Activated CD4-positive, alpha-beta memory T cell treated with anti-CD3 and anti-CD28 coated beads for 36 hours (primary cell): ENCODE results near the gene PYGO2. TPM values are rescaled to one million over a fixed set of nuclear protein-coding genes. Genes with fewer than 3 reads are reported as not detected.
"Not testable (repeated sequence)": the region's sequence is repeated elsewhere in the genome, so short reads cannot be mapped to it uniquely, and the experiment has no call there.

ENCODE experiments used
- CTCF ChIA-PET: fragments of 350-600 bp; sonication (Branson Sonifier 250); formaldehyde crosslinking; loops from one replicate; lab custom pipeline; 2021; ENCODE audit warnings: antibody characterized with exemption, inconsistent platforms; lab: Charles Lee
- POLR2A ChIA-PET: fragments of 350-600 bp; sonication (Branson Sonifier 250); formaldehyde crosslinking; loops from one replicate; lab custom pipeline; 2021; ENCODE audit warnings: antibody characterized with exemption; lab: Charles Lee
- DNase-seq: peaks from one replicate; pipeline ENCODE4 v3.0.0-alpha.2; 2020
- H3K27ac Mint-ChIP-seq: one replicate; pipeline ENCODE4 v1.8.0; 2021; ENCODE audit warnings: mixed read lengths
- H3K27me3 Mint-ChIP-seq: one replicate; pipeline ENCODE4 v1.8.0; 2021; ENCODE audit warnings: mixed read lengths
- H3K36me3 Mint-ChIP-seq: one replicate; pipeline ENCODE4 v1.8.0; 2021; ENCODE audit warnings: mixed read lengths
- H3K4me1 Mint-ChIP-seq: one replicate; pipeline ENCODE4 v1.8.0; 2021; ENCODE audit warnings: low read depth, mixed read lengths
- H3K4me3 Mint-ChIP-seq: one replicate; pipeline ENCODE4 v1.8.0; 2021; ENCODE audit warnings: mild to moderate bottlenecking, mixed read lengths
- H3K9me3 Mint-ChIP-seq: one replicate; pipeline ENCODE4 v1.8.0; 2021; ENCODE audit warnings: mixed read lengths
- intact Hi-C: fragments of 100-400 bp; cut with micrococcal nuclease; formaldehyde crosslinking; loops from one replicate; pipeline ENCODE4 v1.15.1; 2023
- total RNA-seq, 2 experiments: library from RNA; stranded (reverse); gene quantifications; one replicate each; pipeline ENCODE4 v1.2.3, GENCODE V29; 2021

Gene PYGO2
- total RNA-seq, 2 experiments from 2014 or later: 31.5 to 32.4 TPM

- DNase-seq: no peak
- POLR2A ChIA-PET: no interaction called here
- peaks cover 23% of the 10 kb centered on the region for H3K36me3 Mint-ChIP-seq
- H3K27ac Mint-ChIP-seq: no peak overlapping the region
- H3K4me1 Mint-ChIP-seq: peaks cover 5% of the 10 kb centered on the region
- no peaks in the 10 kb centered on the region for H3K9me3 Mint-ChIP-seq
- H3K27me3 Mint-ChIP-seq: no peaks in the 10 kb centered on the region
- intact Hi-C loops: no loop called here
- CTCF ChIA-PET: interaction anchor here (0.6 to 12.9 kb wide), 3 partner anchors 19 to 73 kb away, joined by 4 to 80 read pairs (median 11); no protein-coding TSS in a partner anchor
- H3K4me3 Mint-ChIP-seq: no peak overlapping the region
Measured at GRCh38 chr1:154978360-154978759, 16.8 kb upstream of the PYGO2 start.

- POLR2A ChIA-PET, H3K4me1 Mint-ChIP-seq, DNase-seq, intact Hi-C loops, H3K27me3 Mint-ChIP-seq, H3K27ac Mint-ChIP-seq, H3K4me3 Mint-ChIP-seq, H3K9me3 Mint-ChIP-seq: not testable (repeated sequence)
- CTCF ChIA-PET: interaction anchor here (0.6 to 12.9 kb wide), 2 partner anchors 20 to 74 kb away, joined by 4 to 80 read pairs; no protein-coding TSS in a partner anchor
- H3K36me3 Mint-ChIP-seq: peaks cover 23% of the 10 kb centered on the region
Measured at GRCh38 chr1:154977762-154978161, 16.2 kb upstream of the PYGO2 start.

- no peak overlapping the region for H3K4me3 Mint-ChIP-seq
- DNase-seq: peak; percentile 73
- POLR2A ChIA-PET: interaction anchor here (1.1 to 3.2 kb wide), 7 partner anchors 8 to 32 kb away, joined by 3 to 27 read pairs (median 4); partner anchors contain the start of genes FLAD1, LENEP and PYGO2
- peaks cover 25% of the 10 kb centered on the region for H3K4me1 Mint-ChIP-seq
- H3K27ac Mint-ChIP-seq: no peak overlapping the region
- H3K27me3 Mint-ChIP-seq: no peaks in the 10 kb centered on the region
- peaks cover 20% of the 10 kb centered on the region for H3K36me3 Mint-ChIP-seq
- CTCF ChIA-PET: interaction anchor here (1.0 to 12.9 kb wide), 5 partner anchors 8 to 76 kb away, joined by 5 to 80 read pairs (median 20); partner anchors contain the start of genes ADAM15, FLAD1 and PYGO2
- H3K9me3 Mint-ChIP-seq: no peaks in the 10 kb centered on the region
- intact Hi-C loops: loop anchor here (2.0 kb wide), 1 partner anchor 109 kb away; no protein-coding TSS in a partner anchor
Measured at GRCh38 chr1:154975409-154976059, 14.0 kb upstream of the PYGO2 start.

- Mint-ChIP-seq H3K9me3 (no peaks in the 10 kb centered on the region), H3K4me3 (no peak overlapping the region), H3K4me1 (peaks cover 25% of the 10 kb centered on the region), H3K36me3 (peaks cover 20% of the 10 kb centered on the region), H3K27me3 (no peaks in the 10 kb centered on the region), H3K27ac (no peak overlapping the region)
- intact Hi-C loops: loop anchor here (1.0 to 2.0 kb wide), 8 partner anchors 8 to 417 kb away; partner anchors contain the start of genes ADAM15, FLAD1, PYGO2 and UBE2Q1
- ChIA-PET POLR2A (interaction anchor here (1.0 to 3.2 kb wide), 12 partner anchors 9 to 415 kb away, joined by 3 to 27 read pairs (median 7); partner anchors contain the start of genes FLAD1, LENEP, PBXIP1 and PMVK), CTCF (interaction anchor here (0.9 to 12.9 kb wide), 9 partner anchors 9 to 98 kb away, joined by 3 to 80 read pairs (median 11); partner anchors contain the start of genes ADAM15, FLAD1 and PYGO2)
- peak; percentile 97 for DNase-seq
Measured at GRCh38 chr1:154974808-154975408, 13.3 kb upstream of the PYGO2 start.

- POLR2A ChIA-PET: interaction anchor here (0.9 to 3.2 kb wide), 13 partner anchors 9 to 414 kb away, joined by 3 to 27 read pairs (median 6); partner anchors contain the start of genes FLAD1, LENEP, PBXIP1 and PMVK
- Mint-ChIP-seq H3K36me3 (peaks cover 17% of the 10 kb centered on the region), H3K9me3 (no peaks in the 10 kb centered on the region), H3K4me1 (peaks cover 30% of the 10 kb centered on the region), H3K27me3 (no peaks in the 10 kb centered on the region), H3K4me3 (no peak within 1 kb of the TSS), H3K27ac (no peak within 1 kb of the TSS)
- intact Hi-C loops: loop anchor here (1.0 to 2.0 kb wide), 8 partner anchors 9 to 416 kb away; partner anchors contain the start of genes ADAM15, FLAD1, PYGO2 and UBE2Q1
- peak; percentile 98 for DNase-seq
- CTCF ChIA-PET: interaction anchor here (0.9 to 12.9 kb wide), 12 partner anchors 9 to 111 kb away, joined by 3 to 80 read pairs (median 8); partner anchors contain the start of genes ADAM15, FLAD1, PBXIP1 and PYGO2
Measured at GRCh38 chr1:154974102-154974807, 12.7 kb upstream of the PYGO2 start, which contains the start of gene CKS1B. CKS1B (plus strand) TSS chr1:154974681; CDS start chr1:154974746, 65 bp downstream.

GRCh38 chr1:154973344-154974101 is 11.9 kb upstream of the PYGO2 start:
- Mint-ChIP-seq H3K27me3 (no peaks in the 10 kb centered on the region), H3K27ac (peak overlapping the region; percentile 62), H3K36me3 (peaks cover 13% of the 10 kb centered on the region), H3K9me3 (no peaks in the 10 kb centered on the region), H3K4me1 (peaks cover 34% of the 10 kb centered on the region), H3K4me3 (no peak overlapping the region)
- CTCF ChIA-PET: interaction anchor here (1.0 to 12.9 kb wide), 11 partner anchors 9 to 111 kb away, joined by 3 to 80 read pairs (median 8); partner anchors contain the start of genes ADAM15, FLAD1, PBXIP1 and PYGO2
- POLR2A ChIA-PET: interaction anchor here (0.7 to 3.2 kb wide), 10 partner anchors 8 to 44 kb away, joined by 3 to 27 read pairs (median 9); partner anchors contain the start of genes FLAD1, LENEP, PBXIP1 and PMVK
- peak; percentile 98 for DNase-seq
- intact Hi-C loops: loop anchor here (1.0 to 2.0 kb wide), 8 partner anchors 10 to 415 kb away; partner anchors contain the start of genes ADAM15, FLAD1, PYGO2 and UBE2Q1

- Mint-ChIP-seq H3K27ac (peak overlapping the region; percentile 62), H3K9me3 (no peaks in the 10 kb centered on the region), H3K27me3 (no peaks in the 10 kb centered on the region), H3K36me3 (peaks cover 11% of the 10 kb centered on the region), H3K4me3 (no peak overlapping the region), H3K4me1 (peaks cover 32% of the 10 kb centered on the region)
- DNase-seq: no peak
- intact Hi-C loops: no loop called here
- POLR2A ChIA-PET: interaction anchor here (0.7 to 3.2 kb wide), 6 partner anchors 8 to 32 kb away, joined by 3 to 27 read pairs (median 12); partner anchors contain the start of genes FLAD1, PBXIP1 and PYGO2
- CTCF ChIA-PET: interaction anchor here (1.1 to 12.9 kb wide), 9 partner anchors 8 to 119 kb away, joined by 3 to 80 read pairs (median 8); partner anchors contain the start of genes ADAM15, FLAD1, PBXIP1 and PYGO2
Measured at GRCh38 chr1:154972517-154973343, 11.1 kb upstream of the PYGO2 start.

- no peaks in the 10 kb centered on the region for H3K9me3 Mint-ChIP-seq
- POLR2A ChIA-PET: interaction anchor here (3.1 kb wide), 1 partner anchor 11 kb away, joined by 15 read pairs; the partner anchor contains the start of gene PYGO2
- peaks cover 31% of the 10 kb centered on the region for H3K4me1 Mint-ChIP-seq
- H3K4me3 Mint-ChIP-seq: no peak overlapping the region
- DNase-seq: no peak
- no peaks in the 10 kb centered on the region for H3K27me3 Mint-ChIP-seq
- peak overlapping the region; percentile 62 for H3K27ac Mint-ChIP-seq
- H3K36me3 Mint-ChIP-seq: peaks cover 7% of the 10 kb centered on the region
- CTCF ChIA-PET: interaction anchor here (0.7 to 12.9 kb wide), 5 partner anchors 11 to 201 kb away, joined by 3 to 80 read pairs (median 3); partner anchors contain the start of genes KRTCAP2 and PYGO2
- intact Hi-C loops: no loop called here
Measured at GRCh38 chr1:154972213-154972516, 10.6 kb upstream of the PYGO2 start.

- CTCF ChIA-PET: interaction anchor here (0.7 to 12.9 kb wide), 7 partner anchors 10 to 201 kb away, joined by 3 to 80 read pairs (median 3); partner anchors contain the start of genes KRTCAP2 and PYGO2
- Mint-ChIP-seq H3K9me3 (no peaks in the 10 kb centered on the region), H3K36me3 (peaks cover 6% of the 10 kb centered on the region), H3K27me3 (no peaks in the 10 kb centered on the region), H3K4me3 (peak overlapping the region; percentile 25), H3K27ac (peak overlapping the region; percentile 82), H3K4me1 (peaks cover 31% of the 10 kb centered on the region)
- intact Hi-C loops: no loop called here
- no peak for DNase-seq
- POLR2A ChIA-PET: interaction anchor here (1.3 kb wide), 1 partner anchor 10 kb away, joined by 6 read pairs; the partner anchor contains the start of gene PYGO2
Measured at GRCh38 chr1:154971341-154971998, 9.9 kb upstream of the PYGO2 start.
